Endothelial cell of umbilical vein (primary cell): ENCODE results near the gene CDCA7L. TPM values are rescaled to one million over a fixed set of nuclear protein-coding genes. Genes with fewer than 3 reads are reported as not detected.

Experiments used
- BruUV-seq: library from RNA; stranded (reverse); fragments of 400-500 nt; replicated peaks from 2 replicates; lab custom pipeline; 2021; lab: Mats Ljungman, UMichigan
- CTCF ChIA-PET: fragments of 300-600, 350-600 bp; sonication (Branson Sonifier 250); formaldehyde crosslinking; loops from one replicate; lab custom pipeline; 2021; ENCODE audit warnings: antibody characterized with exemption, inconsistent platforms; lab: Charles Lee
- POLR2A ChIA-PET: fragments of 300-600, 350-600 bp; sonication (Branson Sonifier 250); formaldehyde crosslinking; loops from one replicate; lab custom pipeline; 2021; ENCODE audit warnings: antibody characterized with exemption, inconsistent platforms; lab: Charles Lee
- DNase-seq: peaks from one replicate; pipeline ENCODE4 v3.0.0-alpha.2; 2011; ENCODE audit warnings: low read depth, low spot score
- FAIRE-seq: peaks from 2 replicates; lab custom pipeline; 2011; peaks lifted over from hg19 to GRCh38; lab: Jason Lieb, UNC
- H2AFZ ChIP-seq: 2 replicates; pipeline ENCODE4 v1.6.0; 2012; ENCODE audit warnings: low read depth, low read length, control low read depth, inconsistent platforms
- H3K27ac ChIP-seq: 2 replicates; pipeline ENCODE4 v1.5.1; 2011; ENCODE audit warnings: low read depth, mild to moderate bottlenecking, control low read depth, low read length, moderate library complexity; ENCODE audit not compliant: insufficient read depth
- H3K27me3 ChIP-seq, 2 experiments: 2 replicates each; pipeline versions ENCODE4 v1.6.0 to v1.6.1; 2011; ENCODE audit warnings: low read length in 2 of 2, mixed read lengths in 1 of 2; ENCODE audit not compliant: control insufficient read depth in 2 of 2, insufficient read depth in 2 of 2
- H3K36me3 ChIP-seq, 2 experiments: 2 replicates in 1 of 2; 3 replicates in 1 of 2; pipeline ENCODE4 v1.5.1; 2011; ENCODE audit warnings: low read length in 2 of 2, mild to moderate bottlenecking in 1 of 2, moderate library complexity in 1 of 2; ENCODE audit not compliant: control insufficient read depth in 2 of 2, insufficient read depth in 2 of 2; ENCODE audit errors: extremely low read depth in 1 of 2
- H3K4me1 ChIP-seq: 3 replicates; pipeline ENCODE4 v1.5.1; 2011; ENCODE audit warnings: mild to moderate bottlenecking, low read length; ENCODE audit not compliant: control insufficient read depth, insufficient read depth; ENCODE audit errors: extremely low read depth
- H3K4me2 ChIP-seq: 2 replicates; pipeline ENCODE4 v1.6.1; 2011; ENCODE audit warnings: low read length, control low read depth, mixed read lengths; ENCODE audit not compliant: insufficient read depth
- H3K4me3 ChIP-seq, 3 experiments: fragments of 200-600 bp in 1 of 3; sonication (generic), shearing (Covaris generic) in 1 of 3; replicated peaks in 1 of 3; 2 replicates each; pipeline ENCODE4 v1.5.1; 2011 to 2016; ENCODE audit warnings: control low read depth in 3 of 3, low read length in 3 of 3, mild to moderate bottlenecking in 2 of 3, inconsistent platforms in 1 of 3, low read depth in 1 of 3, moderate library complexity in 1 of 3; ENCODE audit not compliant: insufficient read depth in 1 of 3
- H3K79me2 ChIP-seq: 2 replicates; pipeline ENCODE4 v1.6.0; 2012; ENCODE audit warnings: low read length, inconsistent platforms; ENCODE audit not compliant: control insufficient read depth, insufficient read depth
- H3K9ac ChIP-seq: replicated peaks from 2 replicates; pipeline ENCODE3; 2011; ENCODE audit warnings: low read length, control low read depth; ENCODE audit not compliant: insufficient read depth; ENCODE audit errors: extremely low read depth
- H3K9me1 ChIP-seq: replicated peaks from 3 replicates; pipeline ENCODE4 v1.6.0; 2011; ENCODE audit warnings: mild to moderate bottlenecking, low read length; ENCODE audit not compliant: control insufficient read depth, insufficient read depth; ENCODE audit errors: extremely low read depth
- H3K9me3 ChIP-seq: replicated peaks from 2 replicates; pipeline ENCODE4 v1.5.1; 2012; ENCODE audit warnings: low read length, inconsistent platforms; ENCODE audit not compliant: control insufficient read depth, insufficient read depth
- H4K20me1 ChIP-seq: replicated peaks from 2 replicates; pipeline ENCODE3; 2011; ENCODE audit warnings: mild to moderate bottlenecking, low read length; ENCODE audit not compliant: control insufficient read depth, insufficient read depth; ENCODE audit errors: extremely low read depth
- CTCF ChIP-seq, 2 donors: IDR thresholded peaks; 1 replicate in 1 of 2; 2 replicates in 1 of 2; pipeline ENCODE4 v1.5.1; 2011; ENCODE audit warnings: low read length in 2 of 2, mild to moderate bottlenecking in 2 of 2, moderate library complexity in 2 of 2, control low read depth in 1 of 2, inconsistent platforms in 1 of 2, low read depth in 1 of 2; ENCODE audit not compliant: insufficient read depth in 1 of 2; ENCODE audit errors: extremely low read depth in 1 of 2
- EZH2 ChIP-seq: IDR thresholded peaks from 2 replicates; pipeline ENCODE4 v1.6.1; 2012; ENCODE audit warnings: borderline replicate concordance, low read depth, mild to moderate bottlenecking, moderate library complexity, low read length, inconsistent platforms; ENCODE audit not compliant: severe bottlenecking
- FOS ChIP-seq: IDR thresholded peaks from 2 replicates; pipeline ENCODE4 v1.6.1; 2011; ENCODE audit warnings: mild to moderate bottlenecking, low read length, moderate library complexity, borderline replicate concordance; ENCODE audit not compliant: insufficient read depth
- GATA2 ChIP-seq: IDR thresholded peaks from 2 replicates; pipeline ENCODE4 v1.7.0; 2011; ENCODE audit warnings: low read depth, mild to moderate bottlenecking, moderate library complexity, mixed read lengths, low read length; ENCODE audit not compliant: insufficient read length, insufficient read depth
- JUN ChIP-seq: IDR thresholded peaks from 2 replicates; pipeline ENCODE4 v1.6.1; 2011; ENCODE audit warnings: borderline replicate concordance, low read depth; ENCODE audit not compliant: insufficient read length, insufficient read depth
- MAX ChIP-seq: IDR thresholded peaks from 2 replicates; pipeline ENCODE4 v1.6.1; 2011; ENCODE audit not compliant: insufficient read depth, insufficient read length
- MYC ChIP-seq: IDR thresholded peaks from one replicate; pipeline ENCODE4 v1.6.1; 2011; ENCODE audit warnings: mild to moderate bottlenecking, low read depth, low read length
- POLR2A ChIP-seq: IDR thresholded peaks from 2 replicates; pipeline ENCODE4 v1.6.1; 2012; ENCODE audit warnings: low read depth, mild to moderate bottlenecking, control low read depth, low read length
- POLR2AphosphoS5 ChIP-seq: IDR thresholded peaks from 2 replicates; pipeline ENCODE4 v1.6.1; 2012; ENCODE audit warnings: low read depth, mild to moderate bottlenecking, control low read depth, low read length, moderate library complexity; ENCODE audit not compliant: insufficient read depth
- dilution Hi-C: fragments of 300-500 bp; cut with MboI; formaldehyde crosslinking; loops from one replicate; pipeline ENCODE4 v1.15.0; 2019; ENCODE audit warnings: low sequenced_read_pairs; ENCODE audit not compliant: extremely low pct_ligation_motif_present
- intact Hi-C: fragments of 100-400 bp; cut with micrococcal nuclease; formaldehyde crosslinking; loops from one replicate; pipeline ENCODE4 v1.10.0; 2022
- polyA plus RNA-seq, 4 experiments: library from polyadenylated mRNA; depleted of rRNA in 3 of 4; stranded (reverse) in 3 of 4; unstranded in 1 of 4; fragments of >200 nt; gene quantifications; 2 replicates each; pipeline versions ENCODE4 v1.2.1 to v1.2.3, GENCODE V29; 2011 to 2012; ENCODE audit warnings: missing spikeins in 1 of 4
- total RNA-seq: library from RNA; stranded (reverse); gene quantifications from 2 replicates; pipeline ENCODE4 v1.2.3, GENCODE V29; 2021

Gene CDCA7L
- total and polyA plus RNA-seq, 2 donors (not counting 3 experiments of a cell fraction or from before 2014, with no cell fraction given) = 68.4 to 91.6 TPM

DNA sequence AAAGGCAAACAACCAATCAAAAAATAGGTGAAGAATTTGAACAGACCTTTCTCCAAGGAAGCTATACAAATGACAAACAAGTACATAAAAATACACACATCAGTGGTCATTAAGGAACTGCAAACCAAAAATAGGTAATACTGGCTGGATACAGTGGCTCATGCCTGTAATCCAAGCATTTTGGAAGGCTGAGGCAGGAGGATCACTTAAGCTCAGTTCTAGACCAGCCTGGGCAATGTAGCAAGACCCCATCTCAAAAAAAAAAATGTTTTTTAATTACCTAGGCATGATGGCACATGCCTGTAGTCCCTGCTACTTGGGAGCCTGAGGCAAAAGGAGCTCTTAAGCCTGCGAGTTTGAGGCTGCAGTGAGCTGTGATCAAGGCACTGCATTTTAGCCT lies 19.3 kb downstream of the CDCA7L start:
- Histone ChIP-seq H3K27ac (no peak overlapping the region), H3K9ac (no peak overlapping the region), H4K20me1 (no peaks in the 10 kb centered on the region), H3K27me3 (no peaks in the 10 kb centered on the region), H3K9me1 (no peaks in the 10 kb centered on the region), H3K4me2 (no peak overlapping the region), H3K9me3 (no peaks in the 10 kb centered on the region), H3K4me3 (no peak overlapping the region), H3K4me1 (peaks cover 24% of the 10 kb centered on the region), H3K36me3 (no peaks in the 10 kb centered on the region), H2AFZ (no peak overlapping the region), H3K79me2 (peaks cover 76% of the 10 kb centered on the region)
- no peak for TF ChIP-seq POLR2AphosphoS5
- no peak for TF ChIP-seq CTCF (IDR thresholded peaks at IDR 0.05; ENCODE audit: extremely low read depth in 1 of 2, insufficient read depth in 1 of 2, low read depth in 1 of 2, low read length in 2 of 2)
- no peak for TF ChIP-seq JUN
- POLR2A ChIA-PET = no interaction called here
- DNase-seq = no peak
- dilution Hi-C loops (no loop called here), intact Hi-C loops (no loop called here)
- CTCF ChIA-PET = interaction anchor here (1.1 to 1.3 kb wide), 2 partner anchors 13 to 19 kb away, joined by 3 to 5 read pairs; no protein-coding TSS in a partner anchor
- no TSS peak for BruUV-seq
- no peak for FAIRE-seq

DNA sequence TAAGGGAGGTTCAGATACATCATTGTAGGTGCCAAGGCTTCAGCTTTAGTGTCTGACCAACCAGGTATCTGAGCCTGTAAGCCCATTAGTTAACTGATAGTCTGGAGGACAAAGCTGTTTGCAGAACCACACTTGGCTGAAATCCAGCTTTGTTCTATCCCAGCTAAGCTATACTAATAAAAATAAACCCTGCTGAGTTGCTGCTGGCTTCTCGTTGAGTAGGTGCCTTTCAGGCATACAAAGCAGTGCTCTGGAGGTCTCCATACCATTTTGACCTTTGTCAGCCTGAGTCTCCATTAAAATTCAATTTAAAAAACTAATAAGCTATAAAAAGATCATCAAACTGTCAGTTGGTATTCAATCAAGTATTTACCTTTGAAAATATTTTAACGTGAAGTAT lies 22.0 kb downstream of the CDCA7L start:
- TF ChIP-seq POLR2AphosphoS5 (no peak), MYC (no peak), EZH2 (no peak), GATA2 (no peak), FOS (no peak), MAX (no peak), CTCF (IDR thresholded peaks at IDR 0.05; ENCODE audit: extremely low read depth in 1 of 2, insufficient read depth in 1 of 2, low read depth in 1 of 2, low read length in 2 of 2) (no peak), POLR2A (no peak), JUN (no peak)
- no peaks in the 10 kb centered on the region for H3K36me3 ChIP-seq
- H3K4me3 ChIP-seq = no peak overlapping the region
- H2AFZ ChIP-seq = peak overlapping the region; percentile 59
- ChIA-PET CTCF (interaction anchor here (0.7 to 1.5 kb wide), 6 partner anchors 16 to 1619 kb away, joined by 3 to 8 read pairs (median 4); partner anchors contain the start of gene CDCA7L), POLR2A (interaction anchor here (1.0 kb wide), 1 partner anchor 21 kb away, joined by 5 read pairs; no protein-coding TSS in a partner anchor)
- peaks cover 83% of the 10 kb centered on the region for H3K79me2 ChIP-seq
- FAIRE-seq (peak; percentile 71), DNase-seq (peak; percentile 87)
- intact Hi-C loops (loop anchor here (1.0 kb wide), 2 partner anchors 11 to 16 kb away; no protein-coding TSS in a partner anchor), dilution Hi-C loops (no loop called here)
- peak overlapping the region; percentile 56 for H3K27ac ChIP-seq
- peak overlapping the region; percentile 34 for H3K4me2 ChIP-seq
- H3K9me3 ChIP-seq = no peaks in the 10 kb centered on the region
- H3K4me1 ChIP-seq = peaks cover 24% of the 10 kb centered on the region
- no peaks in the 10 kb centered on the region for H3K27me3 ChIP-seq
- BruUV-seq = no TSS peak
- no peaks in the 10 kb centered on the region for H3K9me1 ChIP-seq
- H3K9ac ChIP-seq = peak overlapping the region; percentile 21
- no peaks in the 10 kb centered on the region for H4K20me1 ChIP-seq
